K562 (cell line): ENCODE data around the gene MYO15A. TPM values are rescaled to one million over a fixed set of nuclear protein-coding genes. Genes with fewer than 3 reads are reported as not detected.

Source experiments
- ATAC-seq: fragments of 200-7000 bp; cut with Tn5 transposase; 3 replicates; pipeline ENCODE4 v1.9.1; 2020; ENCODE audit warnings: moderate library complexity
- BruUV-seq: library from RNA; stranded (reverse); fragments of 400-500 nt; replicated peaks from 2 replicates; lab custom pipeline; 2021; lab: Mats Ljungman, UMichigan
- CTCF ChIA-PET: fragments of 300-600 bp; formaldehyde crosslinking; extraction: SDS; loops from one replicate; lab custom pipeline; 2021; ENCODE audit warnings: low intra/inter-chr PET ratio; lab: Yijun Ruan, JAX
- POLR2A ChIA-PET: fragments of 300-600, 350-650 bp; sonication (Branson Sonifier 250); formaldehyde crosslinking; extraction: SDS; loops from one replicate; lab custom pipeline; 2021; ENCODE audit warnings: antibody characterized with exemption, inconsistent platforms; lab: Yijun Ruan, JAX
- DNase-seq, 4 experiments: peaks; one replicate each; pipeline versions ENCODE4 v3.0.0 to v3.0.0-alpha.2; 2011 to 2018; ENCODE audit warnings: low spot score in 3 of 4, mixed read lengths in 3 of 4; ENCODE audit errors: extremely low read depth in 1 of 4
- FAIRE-seq: peaks from 2 replicates; lab custom pipeline; 2011; peaks lifted over from hg19 to GRCh38; lab: Jason Lieb, UNC
- H2AFZ ChIP-seq: 2 replicates; pipeline ENCODE4 v1.6.0; 2011; ENCODE audit warnings: low read depth, low read length, control low read depth, inconsistent platforms
- H3K27ac ChIP-seq: fragments of 200-600 bp; 3 replicates; pipeline ENCODE4 v1.8.0; 2011; ENCODE audit warnings: low read depth, mild to moderate bottlenecking, control low read depth, inconsistent platforms, low read length, moderate library complexity, mixed read lengths; ENCODE audit errors: extremely low read depth
- H3K27me3 ChIP-seq, 2 experiments: fragments of 300-600 bp in 1 of 2; 2 replicates in 1 of 2; 3 replicates in 1 of 2; pipeline versions ENCODE4 v1.6.0 to v1.8.0; 2011; ENCODE audit warnings: inconsistent platforms in 2 of 2, low read length in 2 of 2, mild to moderate bottlenecking in 1 of 2, mixed read lengths in 1 of 2, moderate library complexity in 1 of 2; ENCODE audit not compliant: control insufficient read depth in 2 of 2, insufficient read depth in 2 of 2
- H3K36me3 ChIP-seq: fragments of 300-600 bp; 3 replicates; pipeline ENCODE4 v1.8.0; 2011; ENCODE audit warnings: mild to moderate bottlenecking, low read length, inconsistent platforms; ENCODE audit not compliant: control insufficient read depth, insufficient read depth
- H3K4me1 ChIP-seq, 2 experiments: fragments of 200-600 bp in 1 of 2; replicated peaks in 1 of 2; 2 replicates in 1 of 2; 3 replicates in 1 of 2; pipeline versions ENCODE4 v1.5.1 to v1.8.0; 2011; ENCODE audit warnings: inconsistent platforms in 2 of 2, low read length in 2 of 2, mild to moderate bottlenecking in 1 of 2, mixed read lengths in 1 of 2, moderate library complexity in 1 of 2; ENCODE audit not compliant: control insufficient read depth in 2 of 2, insufficient read depth in 2 of 2
- H3K4me2 ChIP-seq: 2 replicates; pipeline ENCODE4 v1.6.1; 2011; ENCODE audit warnings: low read length, control low read depth, inconsistent platforms, mixed read lengths; ENCODE audit not compliant: insufficient read depth
- H3K4me3 ChIP-seq: fragments of 200-600 bp; sonication (generic), shearing (Covaris generic); 2 replicates; pipeline ENCODE4 v1.5.1; 2016; ENCODE audit warnings: control low read depth, inconsistent platforms
- H3K79me2 ChIP-seq: fragments of 200-600 bp; 3 replicates; pipeline ENCODE4 v1.8.0; 2011; ENCODE audit warnings: low read length, inconsistent platforms; ENCODE audit not compliant: control insufficient read depth, insufficient read depth
- H3K9ac ChIP-seq, 2 experiments: 2 replicates each; pipeline versions ENCODE4 v1.6.0 to v1.6.1; 2011; ENCODE audit warnings: low read depth in 2 of 2, low read length in 2 of 2, control low read depth in 1 of 2, inconsistent platforms in 1 of 2, mild to moderate bottlenecking in 1 of 2, mixed read lengths in 1 of 2; ENCODE audit not compliant: insufficient read depth in 1 of 2
- H3K9me1 ChIP-seq: one replicate; pipeline ENCODE4 v1.6.0; 2011; ENCODE audit warnings: inconsistent platforms, mild to moderate bottlenecking, low read length, moderate library complexity; ENCODE audit not compliant: control insufficient read depth, insufficient read depth
- H3K9me3 ChIP-seq: replicated peaks from 2 replicates; pipeline ENCODE4 v1.5.1; 2011; ENCODE audit warnings: low read depth, low read length, inconsistent platforms; ENCODE audit not compliant: control insufficient read depth, insufficient read depth
- H4K20me1 ChIP-seq: replicated peaks from 2 replicates; pipeline ENCODE4 v1.6.1; 2011; ENCODE audit warnings: low read length, inconsistent platforms, mixed read lengths; ENCODE audit not compliant: control insufficient read depth, insufficient read depth
- RAD21 ChIP-seq, 2 experiments: fragments of 250-450 bp in 1 of 2; fragments of 450-650 bp in 1 of 2; sonication (Bioruptor Pico) in 1 of 2; formaldehyde crosslinking in 1 of 2; IDR thresholded peaks in 1 of 2; conservative IDR thresholded peaks in 1 of 2; 2 replicates each; pipeline versions ENCODE4 v1.4.0 to v1.8.0; 2020 to 2022; ENCODE audit warnings: mild to moderate bottlenecking in 2 of 2, moderate library complexity in 1 of 2
- WGBS: fragments of 100-300 bp; shearing (Covaris generic); methylation state at CpG from one replicate; pipeline ENCODE4 v1.1.6; 2016; ENCODE audit warnings: low coverage, mixed read lengths; ENCODE audit not compliant: insufficient coverage; ENCODE audit errors: missing lambda C conversion rate; 5-methylcytosine and 5-hydroxymethylcytosine counted together
- in situ Hi-C: fragments of 300-500 bp; cut with MboI; formaldehyde crosslinking; loops from 4 replicates; pipeline ENCODE4 v1.15.0; 2018; ENCODE audit warnings: inconsistent platforms, mixed read lengths
- intact Hi-C: fragments of 100-400 bp; cut with micrococcal nuclease; formaldehyde crosslinking; loops from 2 replicates; pipeline ENCODE4 v1.14.2; 2022
- polyA plus RNA-seq, 8 experiments: library from polyadenylated mRNA; depleted of rRNA in 4 of 8; stranded (reverse) in 5 of 8; unstranded in 3 of 8; fragments of >200 nt; fragmentation: Nextera tagmentation in 2 of 8; fragmentation: Illumina TruSeq in 1 of 8; extraction: Ambion mirVana in 2 of 8; extraction: Trizol in 1 of 8; gene quantifications; 2 replicates each; pipeline versions ENCODE4 v1.2.1 to v1.2.3, GENCODE V29; 2011 to 2014; ENCODE audit warnings: inconsistent platforms in 1 of 8, missing spikeins in 1 of 8
- total RNA-seq, 7 experiments: library from RNA; depleted of rRNA in 6 of 7; stranded (reverse); fragments of >200 nt in 6 of 7; fragmentation: Illumina TruSeq in 2 of 7; extraction: Trizol in 2 of 7; gene quantifications; 2 replicates each; pipeline versions ENCODE4 v1.2.1 to v1.2.3, GENCODE V29; 2011 to 2021; ENCODE audit warnings: low replicate concordance in 1 of 7
- TF ChIP-seq, protein P1 (sequence below), 3 experiments: IDR thresholded peaks in 2 of 3; conservative IDR thresholded peaks in 1 of 3; 2 replicates each; pipeline ENCODE4 v1.5.1; 2011 to 2012; ENCODE audit warnings: low read length in 3 of 3, mild to moderate bottlenecking in 3 of 3, control low read depth in 2 of 3, improper control_type of control experiment in 1 of 3, inconsistent platforms in 1 of 3, low read depth in 1 of 3, mixed read lengths in 1 of 3, moderate library complexity in 1 of 3; ENCODE audit not compliant: insufficient read depth in 2 of 3
- TF ChIP-seq, protein P2 (sequence below): IDR thresholded peaks from 2 replicates; pipeline ENCODE4 v1.6.1; 2011; ENCODE audit warnings: borderline replicate concordance, low read depth, mild to moderate bottlenecking, moderate library complexity, low read length; ENCODE audit not compliant: insufficient read depth, poor library complexity, severe bottlenecking
- TF ChIP-seq, protein P3 (sequence below): fragments of 450-650 bp; IDR thresholded peaks from 2 replicates; pipeline ENCODE4 v1.6.1; 2018; ENCODE audit not compliant: partially characterized antibody

Gene MYO15A
- total and polyA plus RNA-seq, 9 of the 15 experiments (the other 6 are each of a cell fraction or from before 2014, with no cell fraction given): 0.05 to 0.88 (median 0.14) TPM; not detected in 1

DNA sequence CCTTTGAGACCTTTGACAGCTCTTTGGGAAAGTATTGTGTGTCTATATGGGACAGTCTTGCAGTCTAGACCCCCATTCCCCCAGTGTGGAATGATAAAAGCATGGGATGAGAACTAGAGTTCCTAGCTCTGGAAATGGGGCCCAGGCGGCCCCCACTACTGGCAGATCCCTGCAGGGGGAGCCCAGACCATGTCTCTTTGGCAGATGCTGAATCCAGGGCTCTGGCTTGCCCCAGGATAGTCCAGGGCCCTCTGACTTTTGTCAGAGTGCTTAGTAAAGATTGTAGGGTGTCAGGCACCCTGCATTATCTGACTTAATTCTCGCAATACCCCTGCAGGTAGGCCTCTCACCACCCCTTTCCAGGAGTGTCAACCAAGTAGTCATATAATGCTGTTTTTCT is 83.4 kb downstream of the MYO15A start:
- Histone ChIP-seq H3K4me1 (peaks cover 11 to 23% of the 10 kb centered on the region in 2 experiments; a peak in 4 of 5 replicates), H3K9me1 (no peaks in the 10 kb centered on the region), H3K27me3 (no peaks in the 10 kb centered on the region), H3K4me2 (no peak overlapping the region), H3K9ac (no peak overlapping the region), H4K20me1 (peaks cover 26% of the 10 kb centered on the region), H3K79me2 (peaks cover 86% of the 10 kb centered on the region), H3K36me3 (peaks cover 80% of the 10 kb centered on the region; the same call in 2 of the 3 replicates), H2AFZ (no peak overlapping the region), H3K9me3 (no peaks in the 10 kb centered on the region), H3K4me3 (no peak overlapping the region), H3K27ac (no peak overlapping the region)
- peak; percentile 84 for ATAC-seq
- TF ChIP-seq, protein P1, sequence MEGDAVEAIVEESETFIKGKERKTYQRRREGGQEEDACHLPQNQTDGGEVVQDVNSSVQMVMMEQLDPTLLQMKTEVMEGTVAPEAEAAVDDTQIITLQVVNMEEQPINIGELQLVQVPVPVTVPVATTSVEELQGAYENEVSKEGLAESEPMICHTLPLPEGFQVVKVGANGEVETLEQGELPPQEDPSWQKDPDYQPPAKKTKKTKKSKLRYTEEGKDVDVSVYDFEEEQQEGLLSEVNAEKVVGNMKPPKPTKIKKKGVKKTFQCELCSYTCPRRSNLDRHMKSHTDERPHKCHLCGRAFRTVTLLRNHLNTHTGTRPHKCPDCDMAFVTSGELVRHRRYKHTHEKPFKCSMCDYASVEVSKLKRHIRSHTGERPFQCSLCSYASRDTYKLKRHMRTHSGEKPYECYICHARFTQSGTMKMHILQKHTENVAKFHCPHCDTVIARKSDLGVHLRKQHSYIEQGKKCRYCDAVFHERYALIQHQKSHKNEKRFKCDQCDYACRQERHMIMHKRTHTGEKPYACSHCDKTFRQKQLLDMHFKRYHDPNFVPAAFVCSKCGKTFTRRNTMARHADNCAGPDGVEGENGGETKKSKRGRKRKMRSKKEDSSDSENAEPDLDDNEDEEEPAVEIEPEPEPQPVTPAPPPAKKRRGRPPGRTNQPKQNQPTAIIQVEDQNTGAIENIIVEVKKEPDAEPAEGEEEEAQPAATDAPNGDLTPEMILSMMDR (IDR thresholded peaks at IDR 0.05 in 2 of 3, conservative IDR thresholded peaks at IDR 0.05 in 1 of 3; ENCODE audit: insufficient read depth in 2 of 3, low read depth in 1 of 3, low read length in 3 of 3): peak; percentile 32 to 38 (median 34); a peak in 5 of 6 replicates
- TF ChIP-seq, protein P2, sequence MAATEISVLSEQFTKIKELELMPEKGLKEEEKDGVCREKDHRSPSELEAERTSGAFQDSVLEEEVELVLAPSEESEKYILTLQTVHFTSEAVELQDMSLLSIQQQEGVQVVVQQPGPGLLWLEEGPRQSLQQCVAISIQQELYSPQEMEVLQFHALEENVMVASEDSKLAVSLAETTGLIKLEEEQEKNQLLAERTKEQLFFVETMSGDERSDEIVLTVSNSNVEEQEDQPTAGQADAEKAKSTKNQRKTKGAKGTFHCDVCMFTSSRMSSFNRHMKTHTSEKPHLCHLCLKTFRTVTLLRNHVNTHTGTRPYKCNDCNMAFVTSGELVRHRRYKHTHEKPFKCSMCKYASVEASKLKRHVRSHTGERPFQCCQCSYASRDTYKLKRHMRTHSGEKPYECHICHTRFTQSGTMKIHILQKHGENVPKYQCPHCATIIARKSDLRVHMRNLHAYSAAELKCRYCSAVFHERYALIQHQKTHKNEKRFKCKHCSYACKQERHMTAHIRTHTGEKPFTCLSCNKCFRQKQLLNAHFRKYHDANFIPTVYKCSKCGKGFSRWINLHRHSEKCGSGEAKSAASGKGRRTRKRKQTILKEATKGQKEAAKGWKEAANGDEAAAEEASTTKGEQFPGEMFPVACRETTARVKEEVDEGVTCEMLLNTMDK: peak; percentile 5
- TF ChIP-seq RAD21 (CRISPR knock-in tag; conservative IDR thresholded peaks at IDR 0.05 in 1 of 2, IDR thresholded peaks at IDR 0.05 in 1 of 2): no peak
- TF ChIP-seq, protein P3, sequence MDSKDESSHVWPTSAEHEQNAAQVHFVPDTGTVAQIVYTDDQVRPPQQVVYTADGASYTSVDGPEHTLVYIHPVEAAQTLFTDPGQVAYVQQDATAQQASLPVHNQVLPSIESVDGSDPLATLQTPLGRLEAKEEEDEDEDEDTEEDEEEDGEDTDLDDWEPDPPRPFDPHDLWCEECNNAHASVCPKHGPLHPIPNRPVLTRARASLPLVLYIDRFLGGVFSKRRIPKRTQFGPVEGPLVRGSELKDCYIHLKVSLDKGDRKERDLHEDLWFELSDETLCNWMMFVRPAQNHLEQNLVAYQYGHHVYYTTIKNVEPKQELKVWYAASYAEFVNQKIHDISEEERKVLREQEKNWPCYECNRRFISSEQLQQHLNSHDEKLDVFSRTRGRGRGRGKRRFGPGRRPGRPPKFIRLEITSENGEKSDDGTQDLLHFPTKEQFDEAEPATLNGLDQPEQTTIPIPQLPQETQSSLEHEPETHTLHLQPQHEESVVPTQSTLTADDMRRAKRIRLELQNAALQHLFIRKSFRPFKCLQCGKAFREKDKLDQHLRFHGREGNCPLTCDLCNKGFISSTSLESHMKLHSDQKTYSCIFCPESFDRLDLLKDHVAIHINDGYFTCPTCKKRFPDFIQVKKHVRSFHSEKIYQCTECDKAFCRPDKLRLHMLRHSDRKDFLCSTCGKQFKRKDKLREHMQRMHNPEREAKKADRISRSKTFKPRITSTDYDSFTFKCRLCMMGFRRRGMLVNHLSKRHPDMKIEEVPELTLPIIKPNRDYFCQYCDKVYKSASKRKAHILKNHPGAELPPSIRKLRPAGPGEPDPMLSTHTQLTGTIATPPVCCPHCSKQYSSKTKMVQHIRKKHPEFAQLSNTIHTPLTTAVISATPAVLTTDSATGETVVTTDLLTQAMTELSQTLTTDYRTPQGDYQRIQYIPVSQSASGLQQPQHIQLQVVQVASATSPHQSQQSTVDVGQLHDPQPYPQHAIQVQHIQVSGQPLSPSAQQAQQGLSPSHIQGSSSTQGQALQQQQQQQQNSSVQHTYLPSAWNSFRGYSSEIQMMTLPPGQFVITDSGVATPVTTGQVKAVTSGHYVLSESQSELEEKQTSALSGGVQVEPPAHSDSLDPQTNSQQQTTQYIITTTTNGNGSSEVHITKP: peak; percentile 35
- peak in 1 of 4 experiments; percentile 37 for DNase-seq
- 45% methylated on average over 2 of the region's 2 CpGs for WGBS
- in situ Hi-C loops: no loop called here
- POLR2A ChIA-PET: interaction anchor here (0.6 to 1.4 kb wide), 3 partner anchors 8 to 31 kb away, joined by 3 to 4 read pairs (median 3); no protein-coding TSS in a partner anchor
- CTCF ChIA-PET: no interaction called here
- intact Hi-C loops: no loop called here
- FAIRE-seq: no peak
- no TSS peak for BruUV-seq
